B cell (primary cell): ENCODE results near the gene BRSK2.
"Not testable (repeated sequence)": the region's sequence is repeated elsewhere in the genome, so short reads cannot be mapped to it uniquely, and the experiment has no call there.

ENCODE experiments used
- EZH2 ChIP-seq: IDR thresholded peaks from 2 replicates; pipeline ENCODE4 v1.6.1; 2012; ENCODE audit warnings: borderline replicate concordance, low read depth, mild to moderate bottlenecking, moderate library complexity, low read length; ENCODE audit not compliant: insufficient read depth, poor library complexity, severe bottlenecking
- TF ChIP-seq, protein P1 (sequence below): fragments of 200-600 bp; IDR thresholded peaks from one replicate; pipeline ENCODE4 v1.8.0; 2022; ENCODE audit warnings: antibody characterized with exemption, mild to moderate bottlenecking

- TF ChIP-seq, protein P1, sequence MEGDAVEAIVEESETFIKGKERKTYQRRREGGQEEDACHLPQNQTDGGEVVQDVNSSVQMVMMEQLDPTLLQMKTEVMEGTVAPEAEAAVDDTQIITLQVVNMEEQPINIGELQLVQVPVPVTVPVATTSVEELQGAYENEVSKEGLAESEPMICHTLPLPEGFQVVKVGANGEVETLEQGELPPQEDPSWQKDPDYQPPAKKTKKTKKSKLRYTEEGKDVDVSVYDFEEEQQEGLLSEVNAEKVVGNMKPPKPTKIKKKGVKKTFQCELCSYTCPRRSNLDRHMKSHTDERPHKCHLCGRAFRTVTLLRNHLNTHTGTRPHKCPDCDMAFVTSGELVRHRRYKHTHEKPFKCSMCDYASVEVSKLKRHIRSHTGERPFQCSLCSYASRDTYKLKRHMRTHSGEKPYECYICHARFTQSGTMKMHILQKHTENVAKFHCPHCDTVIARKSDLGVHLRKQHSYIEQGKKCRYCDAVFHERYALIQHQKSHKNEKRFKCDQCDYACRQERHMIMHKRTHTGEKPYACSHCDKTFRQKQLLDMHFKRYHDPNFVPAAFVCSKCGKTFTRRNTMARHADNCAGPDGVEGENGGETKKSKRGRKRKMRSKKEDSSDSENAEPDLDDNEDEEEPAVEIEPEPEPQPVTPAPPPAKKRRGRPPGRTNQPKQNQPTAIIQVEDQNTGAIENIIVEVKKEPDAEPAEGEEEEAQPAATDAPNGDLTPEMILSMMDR, result not testable (repeated sequence)
- TF ChIP-seq EZH2, result not testable (repeated sequence)
Measured at GRCh38 chr11:1347411-1347999, 42.2 kb upstream of the BRSK2 start.
